Nephron progenitor cell (in vitro differentiated cells): ENCODE measurements around the gene MPV17L2.
A peak's percentile ranks its signal among the peaks of the same experiment; 100 is the strongest.

Experiments used
- DNase-seq: peaks from one replicate; pipeline ENCODE4 v3.0.0; 2021
- H3K27ac Mint-ChIP-seq: 2 replicates; pipeline ENCODE4 v1.8.0; 2021; ENCODE audit warnings: mild to moderate bottlenecking, moderate library complexity, mixed read lengths
- H3K27me3 Mint-ChIP-seq: 2 replicates; pipeline ENCODE4 v1.8.0; 2021; ENCODE audit warnings: mild to moderate bottlenecking, low read depth, mixed read lengths; ENCODE audit not compliant: poor library complexity
- H3K36me3 Mint-ChIP-seq: 2 replicates; pipeline ENCODE4 v1.8.0; 2021; ENCODE audit warnings: low read depth, mixed read lengths
- H3K4me1 Mint-ChIP-seq: 2 replicates; pipeline ENCODE4 v1.8.0; 2021; ENCODE audit warnings: mixed read lengths
- H3K4me3 Mint-ChIP-seq: 2 replicates; pipeline ENCODE4 v1.8.0; 2021; ENCODE audit warnings: mild to moderate bottlenecking, moderate library complexity, mixed read lengths
- H3K9me3 Mint-ChIP-seq: 2 replicates; pipeline ENCODE4 v1.8.0; 2021; ENCODE audit warnings: mild to moderate bottlenecking, moderate library complexity, mixed read lengths
- CTCF ChIP-seq: fragments of 200-600 bp; sonication (generic); IDR thresholded peaks from 2 replicates; pipeline ENCODE4 v1.5.0; 2021; ENCODE audit warnings: antibody characterized with exemption

The MPV17L2 gene

GRCh38 chr19:18230941-18231734 lies 38.1 kb downstream of the MPV17L2 start:
- DNase-seq: no peak
- Mint-ChIP-seq H3K4me1 (peaks cover 32% of the 10 kb centered on the region), H3K9me3 (peaks cover 6% of the 10 kb centered on the region), H3K27me3 (peaks cover 54% of the 10 kb centered on the region), H3K36me3 (no peaks in the 10 kb centered on the region), H3K4me3 (no peak overlapping the region), H3K27ac (no peak overlapping the region)
- TF ChIP-seq CTCF: no peak

- DNase-seq: no peak
- H3K4me1 Mint-ChIP-seq: peaks cover 30% of the 10 kb centered on the region
- peaks cover 56% of the 10 kb centered on the region for H3K27me3 Mint-ChIP-seq
- no peak overlapping the region for H3K27ac Mint-ChIP-seq
- peaks cover 6% of the 10 kb centered on the region for H3K9me3 Mint-ChIP-seq
- TF ChIP-seq CTCF: no peak
- H3K36me3 Mint-ChIP-seq: no peaks in the 10 kb centered on the region
- H3K4me3 Mint-ChIP-seq: peak overlapping the region; percentile 71
Observed at GRCh38 chr19:18231775-18232174, 38.8 kb downstream of the MPV17L2 start.

GRCh38 chr19:18232540-18233223 lies 39.7 kb downstream of the MPV17L2 start:
- peaks cover 21% of the 10 kb centered on the region for H3K4me1 Mint-ChIP-seq
- no peak for DNase-seq
- H3K4me3 Mint-ChIP-seq: peak overlapping the region; percentile 71
- peaks cover 6% of the 10 kb centered on the region for H3K9me3 Mint-ChIP-seq
- H3K27ac Mint-ChIP-seq: peak overlapping the region; percentile 68
- TF ChIP-seq CTCF: peak; percentile 32
- H3K36me3 Mint-ChIP-seq: no peaks in the 10 kb centered on the region
- peaks cover 53% of the 10 kb centered on the region for H3K27me3 Mint-ChIP-seq

GRCh38 chr19:18233224-18233825 lies 40.3 kb downstream of the MPV17L2 start:
- H3K9me3 Mint-ChIP-seq: peaks cover 6% of the 10 kb centered on the region
- peaks cover 54% of the 10 kb centered on the region for H3K27me3 Mint-ChIP-seq
- no peak for TF ChIP-seq CTCF
- H3K27ac Mint-ChIP-seq: no peak overlapping the region
- no peaks in the 10 kb centered on the region for H3K36me3 Mint-ChIP-seq
- peak; percentile 96 for DNase-seq
- peaks cover 21% of the 10 kb centered on the region for H3K4me1 Mint-ChIP-seq
- no peak overlapping the region for H3K4me3 Mint-ChIP-seq

- Mint-ChIP-seq H3K36me3 (no peaks in the 10 kb centered on the region), H3K27me3 (peaks cover 56% of the 10 kb centered on the region), H3K4me1 (peaks cover 21% of the 10 kb centered on the region), H3K4me3 (no peak overlapping the region), H3K27ac (no peak overlapping the region), H3K9me3 (peaks cover 6% of the 10 kb centered on the region)
- TF ChIP-seq CTCF: no peak
- DNase-seq: no peak
Observed at GRCh38 chr19:18234194-18234593, 41.2 kb downstream of the MPV17L2 start.
